Measurements from ENCODE around the gene EFNA4. TPM values are rescaled to one million over a fixed set of nuclear protein-coding genes. Genes with fewer than 3 reads are reported as not detected.

The EFNA4 gene
- total and polyA plus RNA-seq, 2 of the 8 experiments (the other 6 are each of a cell fraction or from before 2014, with no cell fraction given) = 21.9 to 23.9 TPM

DNA sequence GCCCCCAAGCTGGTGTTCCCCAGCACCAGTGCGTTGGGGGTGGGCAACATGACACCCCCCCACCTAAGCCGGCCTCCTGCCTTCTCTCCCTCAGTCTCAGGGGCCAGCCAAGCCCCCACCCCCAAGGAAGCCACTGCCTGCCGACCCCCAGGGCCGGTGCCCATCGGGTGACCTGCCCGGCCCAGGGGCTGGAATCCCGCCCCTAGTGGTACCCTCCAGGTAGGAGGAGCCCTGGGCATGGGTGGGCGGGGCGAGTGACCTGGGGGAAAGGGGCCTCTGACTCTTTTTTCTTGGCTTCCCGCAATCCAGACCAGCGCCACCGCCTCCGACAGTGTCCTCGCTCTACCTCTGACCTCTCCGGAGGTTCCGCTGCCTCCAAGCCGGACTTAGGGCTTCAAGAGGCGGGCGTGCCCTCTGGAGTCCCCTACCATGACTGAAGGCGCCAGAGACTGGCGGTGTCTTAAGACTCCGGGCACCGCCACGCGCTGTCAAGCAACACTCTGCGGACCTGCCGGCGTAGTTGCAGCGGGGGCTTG lies 1.3 kb upstream of the EFNA4 start (continued):
- TF ChIP-seq, protein P1, sequence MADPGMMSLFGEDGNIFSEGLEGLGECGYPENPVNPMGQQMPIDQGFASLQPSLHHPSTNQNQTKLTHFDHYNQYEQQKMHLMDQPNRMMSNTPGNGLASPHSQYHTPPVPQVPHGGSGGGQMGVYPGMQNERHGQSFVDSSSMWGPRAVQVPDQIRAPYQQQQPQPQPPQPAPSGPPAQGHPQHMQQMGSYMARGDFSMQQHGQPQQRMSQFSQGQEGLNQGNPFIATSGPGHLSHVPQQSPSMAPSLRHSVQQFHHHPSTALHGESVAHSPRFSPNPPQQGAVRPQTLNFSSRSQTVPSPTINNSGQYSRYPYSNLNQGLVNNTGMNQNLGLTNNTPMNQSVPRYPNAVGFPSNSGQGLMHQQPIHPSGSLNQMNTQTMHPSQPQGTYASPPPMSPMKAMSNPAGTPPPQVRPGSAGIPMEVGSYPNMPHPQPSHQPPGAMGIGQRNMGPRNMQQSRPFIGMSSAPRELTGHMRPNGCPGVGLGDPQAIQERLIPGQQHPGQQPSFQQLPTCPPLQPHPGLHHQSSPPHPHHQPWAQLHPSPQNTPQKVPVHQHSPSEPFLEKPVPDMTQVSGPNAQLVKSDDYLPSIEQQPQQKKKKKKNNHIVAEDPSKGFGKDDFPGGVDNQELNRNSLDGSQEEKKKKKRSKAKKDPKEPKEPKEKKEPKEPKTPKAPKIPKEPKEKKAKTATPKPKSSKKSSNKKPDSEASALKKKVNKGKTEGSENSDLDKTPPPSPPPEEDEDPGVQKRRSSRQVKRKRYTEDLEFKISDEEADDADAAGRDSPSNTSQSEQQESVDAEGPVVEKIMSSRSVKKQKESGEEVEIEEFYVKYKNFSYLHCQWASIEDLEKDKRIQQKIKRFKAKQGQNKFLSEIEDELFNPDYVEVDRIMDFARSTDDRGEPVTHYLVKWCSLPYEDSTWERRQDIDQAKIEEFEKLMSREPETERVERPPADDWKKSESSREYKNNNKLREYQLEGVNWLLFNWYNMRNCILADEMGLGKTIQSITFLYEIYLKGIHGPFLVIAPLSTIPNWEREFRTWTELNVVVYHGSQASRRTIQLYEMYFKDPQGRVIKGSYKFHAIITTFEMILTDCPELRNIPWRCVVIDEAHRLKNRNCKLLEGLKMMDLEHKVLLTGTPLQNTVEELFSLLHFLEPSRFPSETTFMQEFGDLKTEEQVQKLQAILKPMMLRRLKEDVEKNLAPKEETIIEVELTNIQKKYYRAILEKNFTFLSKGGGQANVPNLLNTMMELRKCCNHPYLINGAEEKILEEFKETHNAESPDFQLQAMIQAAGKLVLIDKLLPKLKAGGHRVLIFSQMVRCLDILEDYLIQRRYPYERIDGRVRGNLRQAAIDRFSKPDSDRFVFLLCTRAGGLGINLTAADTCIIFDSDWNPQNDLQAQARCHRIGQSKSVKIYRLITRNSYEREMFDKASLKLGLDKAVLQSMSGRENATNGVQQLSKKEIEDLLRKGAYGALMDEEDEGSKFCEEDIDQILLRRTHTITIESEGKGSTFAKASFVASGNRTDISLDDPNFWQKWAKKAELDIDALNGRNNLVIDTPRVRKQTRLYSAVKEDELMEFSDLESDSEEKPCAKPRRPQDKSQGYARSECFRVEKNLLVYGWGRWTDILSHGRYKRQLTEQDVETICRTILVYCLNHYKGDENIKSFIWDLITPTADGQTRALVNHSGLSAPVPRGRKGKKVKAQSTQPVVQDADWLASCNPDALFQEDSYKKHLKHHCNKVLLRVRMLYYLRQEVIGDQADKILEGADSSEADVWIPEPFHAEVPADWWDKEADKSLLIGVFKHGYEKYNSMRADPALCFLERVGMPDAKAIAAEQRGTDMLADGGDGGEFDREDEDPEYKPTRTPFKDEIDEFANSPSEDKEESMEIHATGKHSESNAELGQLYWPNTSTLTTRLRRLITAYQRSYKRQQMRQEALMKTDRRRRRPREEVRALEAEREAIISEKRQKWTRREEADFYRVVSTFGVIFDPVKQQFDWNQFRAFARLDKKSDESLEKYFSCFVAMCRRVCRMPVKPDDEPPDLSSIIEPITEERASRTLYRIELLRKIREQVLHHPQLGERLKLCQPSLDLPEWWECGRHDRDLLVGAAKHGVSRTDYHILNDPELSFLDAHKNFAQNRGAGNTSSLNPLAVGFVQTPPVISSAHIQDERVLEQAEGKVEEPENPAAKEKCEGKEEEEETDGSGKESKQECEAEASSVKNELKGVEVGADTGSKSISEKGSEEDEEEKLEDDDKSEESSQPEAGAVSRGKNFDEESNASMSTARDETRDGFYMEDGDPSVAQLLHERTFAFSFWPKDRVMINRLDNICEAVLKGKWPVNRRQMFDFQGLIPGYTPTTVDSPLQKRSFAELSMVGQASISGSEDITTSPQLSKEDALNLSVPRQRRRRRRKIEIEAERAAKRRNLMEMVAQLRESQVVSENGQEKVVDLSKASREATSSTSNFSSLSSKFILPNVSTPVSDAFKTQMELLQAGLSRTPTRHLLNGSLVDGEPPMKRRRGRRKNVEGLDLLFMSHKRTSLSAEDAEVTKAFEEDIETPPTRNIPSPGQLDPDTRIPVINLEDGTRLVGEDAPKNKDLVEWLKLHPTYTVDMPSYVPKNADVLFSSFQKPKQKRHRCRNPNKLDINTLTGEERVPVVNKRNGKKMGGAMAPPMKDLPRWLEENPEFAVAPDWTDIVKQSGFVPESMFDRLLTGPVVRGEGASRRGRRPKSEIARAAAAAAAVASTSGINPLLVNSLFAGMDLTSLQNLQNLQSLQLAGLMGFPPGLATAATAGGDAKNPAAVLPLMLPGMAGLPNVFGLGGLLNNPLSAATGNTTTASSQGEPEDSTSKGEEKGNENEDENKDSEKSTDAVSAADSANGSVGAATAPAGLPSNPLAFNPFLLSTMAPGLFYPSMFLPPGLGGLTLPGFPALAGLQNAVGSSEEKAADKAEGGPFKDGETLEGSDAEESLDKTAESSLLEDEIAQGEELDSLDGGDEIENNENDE (IDR thresholded peaks at IDR 0.05; ENCODE audit: insufficient replicate concordance, low read length) = no peak
- TF ChIP-seq NANOG (IDR thresholded peaks at IDR 0.05; ENCODE audit: insufficient read depth, low read depth, low read length, poor library complexity, severe bottlenecking) = no peak

Data from H1 (cell line).